C1 segment of cervical spinal cord (tissue), 14 donors: ENCODE data around the gene ZNF576.
A peak's percentile ranks its signal among the peaks of the same experiment; 100 is the strongest.
"Not testable (repeated sequence)": the region's sequence is repeated elsewhere in the genome, so short reads cannot be mapped to it uniquely, and the experiment has no call there.

Source experiments
- DNase-seq, 14 donors: peaks; one replicate each; lab custom pipeline; 2025; lab: John Stamatoyannopoulos, UW

Gene ZNF576

GRCh38 chr19:43575156-43575950, 21.0 kb upstream of the ZNF576 start, which contains the start of the genes PINLYP and XRCC1:
Gene PINLYP (plus strand): TSS chr19:43575801. CDS start chr19:43577192, 1,391 bp downstream.
Gene XRCC1 (minus strand): TSS chr19:43575527. CDS start chr19:43575458, 69 bp downstream.
- peak; percentile 53 to 97 (median 90) for DNase-seq

GRCh38 chr19:43575955-43576878, 20.2 kb upstream of the ZNF576 start:
- peak in 1 of 14 donors; percentile 32 for DNase-seq

- no peak for DNase-seq
Observed at GRCh38 chr19:43578787-43579186, 17.6 kb upstream of the ZNF576 start.

GRCh38 chr19:43581467-43581866, 14.9 kb upstream of the ZNF576 start:
- no peak for DNase-seq

GRCh38 chr19:43582495-43582894, 13.9 kb upstream of the ZNF576 start:
- DNase-seq, result no peak

- DNase-seq, result no peak
Observed at GRCh38 chr19:43584484-43584883, 11.9 kb upstream of the ZNF576 start.

- DNase-seq, result no peak
Observed at GRCh38 chr19:43586346-43586745, 10.0 kb upstream of the ZNF576 start.

- not testable (repeated sequence) for DNase-seq
Observed at GRCh38 chr19:43587029-43587428, 9.4 kb upstream of the ZNF576 start.

- no peak for DNase-seq
Observed at GRCh38 chr19:43589277-43589676, 7.1 kb upstream of the ZNF576 start.

- DNase-seq, result no peak
Observed at GRCh38 chr19:43589678-43590077, 6.7 kb upstream of the ZNF576 start.

- no peak for DNase-seq
Observed at GRCh38 chr19:43591904-43592772, 4.3 kb upstream of the ZNF576 start.

GRCh38 chr19:43592800-43593350, 3.5 kb upstream of the ZNF576 start:
- DNase-seq, result no peak

GRCh38 chr19:43594081-43594697, 2.2 kb upstream of the ZNF576 start:
- no peak for DNase-seq

- peak in 5 of 14 donors; percentile 18 to 44 (median 29) for DNase-seq
Observed at GRCh38 chr19:43594710-43595604, 1.4 kb upstream of the ZNF576 start.

GRCh38 chr19:43595605-43595998, 793 bp upstream of the ZNF576 start:
- DNase-seq, result no peak

- no peak for DNase-seq
Observed at GRCh38 chr19:43596842-43597461, 557 bp downstream of the ZNF576 start.

GRCh38 chr19:43597876-43598275, 1.5 kb downstream of the ZNF576 start:
- no peak for DNase-seq

GRCh38 chr19:43598445-43599240, 2.2 kb downstream of the ZNF576 start:
- DNase-seq, result no peak
